ENCODE data around the gene PEDS1. TPM values are rescaled to one million over a fixed set of nuclear protein-coding genes. Genes with fewer than 3 reads are reported as not detected.

Gene PEDS1
- total and polyA plus RNA-seq, 2 of the 13 experiments (the other 11 are each of a cell fraction or from before 2014, with no cell fraction given), result 30.5 to 93.9 TPM

GRCh38 chr20:50187403-50188051 is 34.0 kb upstream of the PEDS1 start (continued):
- TF ChIP-seq DBP (CRISPR knock-in tag; IDR thresholded peaks at IDR 0.05; ENCODE audit: not compliant biosample characterization) (no peak), ZNF343 (CRISPR knock-in tag; IDR thresholded peaks at IDR 0.05) (no peak), IRF2 (CRISPR knock-in tag; IDR thresholded peaks at IDR 0.05) (no peak), PRDM10 (CRISPR knock-in tag; IDR thresholded peaks at IDR 0.05; ENCODE audit: low read depth) (peak; percentile 35; the same call in 1 of the 2 replicates), DMAP1 (CRISPR knock-in tag; IDR thresholded peaks at IDR 0.05) (0 out of 2 replicates have a peak, but pooled peaks have one; percentile 12), SAFB2 (CRISPR knock-in tag; IDR thresholded peaks at IDR 0.05; ENCODE audit: borderline replicate concordance, low read depth) (peak; percentile 51), ZNF543 (CRISPR knock-in tag; IDR thresholded peaks at IDR 0.05) (0 out of 2 replicates have a peak, but pooled peaks have one; percentile 3), SPEN (CRISPR knock-in tag; IDR thresholded peaks at IDR 0.05; ENCODE audit: low read depth) (no peak; the same call in 1 of the 2 replicates), SNRNP70 (IDR thresholded peaks at IDR 0.05; ENCODE audit: low read depth, low read length) (no peak), ZNF224 (CRISPR knock-in tag; IDR thresholded peaks at IDR 0.05) (no peak), ZNF530 (CRISPR knock-in tag; IDR thresholded peaks at IDR 0.05; ENCODE audit: low read depth) (no peak), NFRKB (IDR thresholded peaks at IDR 0.05) (no peak), ZNF589 (CRISPR knock-in tag; conservative IDR thresholded peaks at IDR 0.05) (no peak), HMG20A (CRISPR knock-in tag; IDR thresholded peaks at IDR 0.05; ENCODE audit: borderline replicate concordance) (no peak; the same call in 1 of the 2 replicates), HNRNPK (IDR thresholded peaks at IDR 0.05; ENCODE audit: low read depth, low read length, poor library complexity, severe bottlenecking) (no peak), SRF (IDR thresholded peaks at IDR 0.05; ENCODE audit: low read depth, low read length) (no peak), HOXA5 (CRISPR knock-in tag; IDR thresholded peaks at IDR 0.05) (no peak), DPF2 (CRISPR knock-in tag; IDR thresholded peaks at IDR 0.05; ENCODE audit: borderline replicate concordance, low read depth) (0 out of 2 replicates have a peak, but pooled peaks have one; percentile 49)
- TF ChIP-seq, protein P1, sequence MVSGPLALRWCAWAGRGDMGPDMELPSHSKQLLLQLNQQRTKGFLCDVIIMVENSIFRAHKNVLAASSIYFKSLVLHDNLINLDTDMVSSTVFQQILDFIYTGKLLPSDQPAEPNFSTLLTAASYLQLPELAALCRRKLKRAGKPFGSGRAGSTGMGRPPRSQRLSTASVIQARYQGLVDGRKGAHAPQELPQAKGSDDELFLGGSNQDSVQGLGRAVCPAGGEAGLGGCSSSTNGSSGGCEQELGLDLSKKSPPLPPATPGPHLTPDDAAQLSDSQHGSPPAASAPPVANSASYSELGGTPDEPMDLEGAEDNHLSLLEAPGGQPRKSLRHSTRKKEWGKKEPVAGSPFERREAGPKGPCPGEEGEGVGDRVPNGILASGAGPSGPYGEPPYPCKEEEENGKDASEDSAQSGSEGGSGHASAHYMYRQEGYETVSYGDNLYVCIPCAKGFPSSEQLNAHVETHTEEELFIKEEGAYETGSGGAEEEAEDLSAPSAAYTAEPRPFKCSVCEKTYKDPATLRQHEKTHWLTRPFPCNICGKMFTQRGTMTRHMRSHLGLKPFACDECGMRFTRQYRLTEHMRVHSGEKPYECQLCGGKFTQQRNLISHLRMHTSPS (CRISPR knock-in tag; IDR thresholded peaks at IDR 0.05; ENCODE audit: low read depth), result peak; percentile 62; the same call in 1 of the 2 replicates
- TF ChIP-seq, protein P2, sequence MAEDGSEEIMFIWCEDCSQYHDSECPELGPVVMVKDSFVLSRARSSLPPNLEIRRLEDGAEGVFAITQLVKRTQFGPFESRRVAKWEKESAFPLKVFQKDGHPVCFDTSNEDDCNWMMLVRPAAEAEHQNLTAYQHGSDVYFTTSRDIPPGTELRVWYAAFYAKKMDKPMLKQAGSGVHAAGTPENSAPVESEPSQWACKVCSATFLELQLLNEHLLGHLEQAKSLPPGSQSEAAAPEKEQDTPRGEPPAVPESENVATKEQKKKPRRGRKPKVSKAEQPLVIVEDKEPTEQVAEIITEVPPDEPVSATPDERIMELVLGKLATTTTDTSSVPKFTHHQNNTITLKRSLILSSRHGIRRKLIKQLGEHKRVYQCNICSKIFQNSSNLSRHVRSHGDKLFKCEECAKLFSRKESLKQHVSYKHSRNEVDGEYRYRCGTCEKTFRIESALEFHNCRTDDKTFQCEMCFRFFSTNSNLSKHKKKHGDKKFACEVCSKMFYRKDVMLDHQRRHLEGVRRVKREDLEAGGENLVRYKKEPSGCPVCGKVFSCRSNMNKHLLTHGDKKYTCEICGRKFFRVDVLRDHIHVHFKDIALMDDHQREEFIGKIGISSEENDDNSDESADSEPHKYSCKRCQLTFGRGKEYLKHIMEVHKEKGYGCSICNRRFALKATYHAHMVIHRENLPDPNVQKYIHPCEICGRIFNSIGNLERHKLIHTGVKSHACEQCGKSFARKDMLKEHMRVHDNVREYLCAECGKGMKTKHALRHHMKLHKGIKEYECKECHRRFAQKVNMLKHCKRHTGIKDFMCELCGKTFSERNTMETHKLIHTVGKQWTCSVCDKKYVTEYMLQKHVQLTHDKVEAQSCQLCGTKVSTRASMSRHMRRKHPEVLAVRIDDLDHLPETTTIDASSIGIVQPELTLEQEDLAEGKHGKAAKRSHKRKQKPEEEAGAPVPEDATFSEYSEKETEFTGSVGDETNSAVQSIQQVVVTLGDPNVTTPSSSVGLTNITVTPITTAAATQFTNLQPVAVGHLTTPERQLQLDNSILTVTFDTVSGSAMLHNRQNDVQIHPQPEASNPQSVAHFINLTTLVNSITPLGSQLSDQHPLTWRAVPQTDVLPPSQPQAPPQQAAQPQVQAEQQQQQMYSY (CRISPR knock-in tag; IDR thresholded peaks at IDR 0.05), result no peak

All from HepG2 (cell line).